GM18519 (cell line): Measurements from ENCODE around the gene HEATR9.
"Not testable (repeated sequence)": the region's sequence is repeated elsewhere in the genome, so short reads cannot be mapped to it uniquely, and the experiment has no call there.

ENCODE experiments used
- ATAC-seq: cut with Tn5 transposase; IDR thresholded peaks from one replicate; pipeline ENCODE4 v1.9.1; 2021; ENCODE audit warnings: mild to moderate bottlenecking, moderate library complexity; ENCODE audit not compliant: unreplicated experiment, low FRiP score

The HEATR9 gene, protein sequence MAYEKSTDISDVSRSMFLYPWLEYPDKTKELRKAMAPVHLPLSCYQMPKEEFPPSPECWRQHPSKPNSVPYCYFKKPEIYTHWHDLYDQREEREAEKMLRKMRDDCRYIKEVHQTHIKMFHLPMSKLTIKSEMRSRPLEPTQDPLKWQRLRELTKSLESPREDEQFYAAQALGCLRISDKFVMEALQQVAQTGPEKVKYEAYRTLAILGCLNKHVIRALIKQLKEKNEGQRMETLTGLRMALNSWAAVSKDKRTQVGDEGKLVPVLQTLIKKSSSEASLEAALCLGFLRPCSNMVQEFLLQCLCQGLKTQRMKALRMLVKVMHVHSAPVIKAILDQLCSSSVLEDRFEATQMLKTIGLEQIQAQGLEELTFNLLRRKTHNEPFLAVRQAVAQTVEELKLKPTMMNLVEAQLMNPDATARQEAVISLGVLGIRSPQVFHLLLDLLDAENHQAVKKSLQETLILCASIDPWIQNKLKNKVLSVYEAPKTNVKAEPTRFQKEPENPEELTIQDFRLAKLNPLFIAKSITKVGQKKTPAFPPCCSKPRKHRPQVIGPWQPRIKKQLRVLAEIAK

DNA sequence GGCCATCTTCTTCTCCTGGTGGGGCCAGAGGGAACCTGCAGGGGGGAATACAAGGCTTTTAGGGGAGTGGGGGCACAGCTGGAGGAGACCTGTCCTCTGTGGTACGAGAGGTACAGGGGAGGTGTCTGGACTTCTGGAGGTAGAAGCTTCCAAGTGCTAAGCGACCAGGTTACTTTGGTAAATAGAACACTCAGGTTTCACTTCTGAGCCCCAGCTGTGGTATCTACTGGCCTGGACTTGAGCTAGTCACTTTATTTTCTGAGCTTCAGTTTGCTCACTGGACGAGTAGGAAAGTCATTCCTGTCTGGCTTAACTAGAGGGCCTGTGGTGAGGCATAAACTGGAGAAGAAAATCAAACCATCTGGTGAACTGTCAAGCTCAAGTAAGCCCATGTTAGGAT lies at the start of gene HEATR9:
Gene HEATR9 (minus strand): TSS at position 155 of the 400 bp plus-strand sequence. CDS start 149 bp downstream, at position 6.
- no peak for ATAC-seq

DNA sequence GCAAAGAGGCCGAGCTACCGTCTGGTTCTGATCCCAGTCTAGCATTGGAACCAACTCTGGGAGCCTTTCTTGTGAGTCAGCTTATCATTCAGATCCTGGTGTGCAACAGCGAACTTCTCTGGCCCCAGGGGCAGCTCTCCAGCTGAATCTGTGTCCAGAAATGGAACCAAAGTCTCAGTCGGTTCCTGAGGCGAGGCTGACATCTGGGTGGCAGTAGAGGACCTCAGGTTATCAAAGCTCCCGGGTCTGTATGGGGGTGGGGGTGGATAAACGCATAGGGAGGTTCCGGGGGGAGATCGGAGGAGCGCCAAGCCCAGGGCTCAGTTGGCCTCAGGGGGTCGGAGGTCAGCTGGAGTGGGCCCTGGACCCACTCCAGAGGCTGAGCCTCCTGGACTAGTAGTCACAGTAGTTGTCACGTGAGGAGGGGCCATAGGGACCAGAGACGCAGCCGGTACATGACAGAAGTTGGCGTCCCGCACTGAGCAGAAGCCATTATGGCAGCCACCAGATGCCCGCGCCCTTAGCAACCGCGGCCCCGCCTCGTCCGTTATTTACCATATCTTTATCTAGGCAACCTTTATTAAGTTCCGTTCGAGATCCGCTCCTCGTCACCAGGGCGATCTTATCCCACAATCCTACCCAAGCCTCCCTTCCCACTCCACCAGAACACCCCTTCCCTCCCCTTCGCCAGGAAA lies 49.0 kb upstream of the HEATR9 start:
- ATAC-seq, result no peak

DNA sequence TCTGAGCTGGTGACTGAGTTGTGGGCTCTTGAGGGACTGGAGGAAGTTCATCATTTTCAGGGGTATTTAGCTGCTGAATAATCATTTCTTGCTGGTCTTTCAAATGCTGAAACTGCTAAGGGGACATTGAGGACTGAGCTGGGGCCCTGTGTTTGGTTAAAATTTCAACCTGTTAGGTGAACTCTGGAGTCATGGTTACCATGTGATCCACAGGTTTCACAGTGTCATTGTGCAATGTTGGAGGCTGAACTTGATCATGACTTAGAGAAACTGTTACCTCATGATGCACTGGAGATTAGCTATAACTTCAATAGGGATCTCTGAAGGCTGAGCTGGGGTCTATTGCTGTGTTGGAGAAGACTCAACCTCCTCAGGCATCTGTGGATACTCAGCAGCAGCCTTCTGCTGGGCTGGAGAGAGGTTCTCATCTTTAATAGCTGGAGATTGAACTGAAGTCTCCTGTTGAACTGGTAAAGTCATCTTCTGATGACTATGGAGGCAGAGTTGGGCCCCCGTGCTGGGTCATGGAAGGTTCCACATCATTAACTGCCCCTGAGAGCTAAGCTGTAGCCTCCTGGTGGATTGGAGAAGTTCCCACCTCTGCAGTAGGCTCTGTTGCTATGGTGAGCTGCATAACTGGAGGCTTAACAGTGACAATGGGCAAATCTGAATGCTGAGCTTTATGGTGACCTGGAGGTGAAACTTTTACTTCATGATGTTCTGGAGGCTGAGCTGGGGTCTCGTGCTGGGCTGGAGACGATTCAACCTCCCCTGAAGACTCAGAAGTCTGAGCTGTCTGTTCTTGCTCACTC lies 46.7 kb upstream of the HEATR9 start:
- ATAC-seq, result no peak

DNA sequence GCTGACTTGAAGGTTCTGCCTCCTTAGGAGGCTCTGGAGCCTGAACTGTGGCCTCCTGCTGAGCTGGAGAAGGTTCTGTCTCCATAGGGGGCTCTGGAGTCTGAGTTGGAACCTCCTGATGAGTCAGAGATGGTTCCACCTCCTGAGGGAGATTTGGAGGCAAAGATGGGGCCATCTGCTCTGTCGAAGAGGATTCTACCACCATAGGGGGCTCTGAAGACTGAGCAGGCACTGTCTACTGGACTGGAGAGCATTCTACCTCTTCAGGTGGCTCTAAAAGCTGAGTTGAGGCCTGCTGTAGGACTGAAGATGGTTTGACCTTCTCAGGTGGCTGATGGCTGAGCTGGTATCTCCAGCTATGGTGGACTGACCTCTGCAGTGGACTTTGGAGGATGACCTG lies 45.7 kb upstream of the HEATR9 start:
- no peak for ATAC-seq

DNA sequence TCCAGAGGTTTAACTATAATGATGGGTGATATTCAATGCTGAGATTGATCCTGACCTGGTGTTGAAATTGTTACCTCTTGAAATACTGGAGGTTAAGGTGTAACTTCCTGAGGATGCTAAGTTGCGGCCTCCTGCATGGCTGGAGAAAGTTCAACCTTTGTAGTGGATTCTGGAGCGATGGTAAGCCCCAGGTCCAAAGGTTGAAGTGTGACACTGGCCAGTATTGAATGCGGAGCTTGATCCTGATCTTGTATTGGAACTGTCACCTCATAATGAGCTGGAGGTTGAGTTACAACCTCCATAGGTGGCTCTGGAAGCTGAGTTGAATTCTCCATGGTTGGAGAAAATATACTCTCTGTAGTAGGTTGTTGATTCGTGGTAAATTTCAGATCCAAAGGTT lies 44.9 kb upstream of the HEATR9 start:
- ATAC-seq, result no peak

DNA sequence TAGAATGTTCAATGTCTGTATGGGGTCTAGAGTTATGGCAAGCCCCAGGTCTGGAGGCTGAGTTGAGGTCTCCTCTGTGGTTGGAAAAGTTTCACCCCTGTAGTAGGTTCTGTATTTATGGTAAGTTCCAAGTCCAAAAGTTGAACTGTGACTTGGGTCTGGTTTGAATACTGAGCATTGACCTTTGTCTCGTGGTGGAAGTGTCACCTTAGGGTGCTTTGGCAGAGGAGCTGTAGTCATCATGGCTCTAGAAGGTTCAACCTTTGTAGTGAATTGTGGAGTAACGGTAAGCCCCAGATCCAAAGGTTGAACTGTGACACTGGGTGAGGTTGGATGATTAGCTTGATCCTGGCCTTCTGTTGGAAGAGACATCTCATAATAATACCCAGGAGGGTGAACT lies 44.3 kb upstream of the HEATR9 start:
- ATAC-seq, result no peak

DNA sequence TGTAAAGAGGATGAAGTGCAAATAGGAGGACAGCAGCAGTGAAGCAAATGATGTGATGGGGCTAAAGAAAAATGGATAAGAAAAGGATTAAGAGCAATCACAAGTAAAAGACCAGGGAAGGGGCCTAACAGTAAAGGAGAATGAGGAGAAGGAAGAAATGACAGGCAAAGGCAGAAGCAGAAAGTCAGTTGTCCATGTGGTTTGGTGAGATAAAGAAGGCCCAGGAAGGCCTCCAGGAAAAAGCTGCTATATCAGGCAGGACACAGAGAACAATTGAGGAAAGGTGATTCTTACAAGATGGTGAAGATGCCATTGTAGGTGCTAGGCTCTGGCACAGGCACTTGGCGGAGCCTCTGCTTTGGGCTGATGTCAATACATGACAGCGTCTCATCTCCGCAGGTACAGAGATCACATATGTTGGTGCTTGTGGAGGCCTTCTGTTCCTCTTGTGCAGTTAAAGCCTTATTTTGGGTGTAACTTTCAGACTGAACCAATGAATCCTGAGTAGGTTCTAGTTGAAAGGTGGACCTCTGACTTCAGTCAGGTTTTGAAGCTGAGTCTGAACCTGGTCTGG lies 43.7 kb upstream of the HEATR9 start:
- ATAC-seq, result no peak

DNA sequence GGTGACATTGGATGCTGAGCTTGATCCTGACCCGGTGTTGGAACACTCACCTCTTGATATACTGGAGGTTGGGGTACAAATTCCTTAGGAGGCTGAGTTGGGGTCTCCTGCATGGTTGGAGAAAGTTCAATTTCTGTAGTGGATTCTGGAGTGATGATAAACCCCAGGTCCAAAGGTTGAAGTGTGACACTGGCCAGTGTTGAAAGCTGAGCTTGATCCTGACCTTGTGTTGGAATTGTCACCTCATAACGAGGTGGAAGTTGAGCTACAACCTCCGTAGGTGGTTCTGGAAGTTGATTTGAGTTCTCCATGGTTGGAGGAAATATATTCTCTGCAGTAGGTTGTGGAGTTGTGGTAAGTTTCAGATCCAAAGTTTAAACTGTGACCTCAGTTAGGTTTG lies 40.7 kb upstream of the HEATR9 start:
- ATAC-seq, result no peak

DNA sequence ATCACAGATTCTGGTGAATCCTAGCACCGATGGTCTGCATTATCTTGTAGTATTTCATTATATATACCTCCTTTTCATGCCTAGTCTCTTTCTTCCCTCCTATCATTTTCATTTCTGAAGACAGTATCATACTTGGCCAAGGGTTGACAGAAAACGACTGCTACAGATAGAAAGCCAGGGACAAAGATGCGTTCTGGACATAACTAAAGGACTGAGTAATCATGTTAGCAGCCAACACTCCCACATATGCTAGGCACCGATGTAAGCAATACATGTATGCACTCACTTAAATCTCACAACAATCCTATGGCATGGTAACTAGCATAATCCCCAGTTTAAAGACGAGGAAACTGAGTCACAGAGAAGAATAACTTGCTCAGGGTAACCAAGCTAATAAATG lies 39.0 kb upstream of the HEATR9 start:
- ATAC-seq, result no peak

DNA sequence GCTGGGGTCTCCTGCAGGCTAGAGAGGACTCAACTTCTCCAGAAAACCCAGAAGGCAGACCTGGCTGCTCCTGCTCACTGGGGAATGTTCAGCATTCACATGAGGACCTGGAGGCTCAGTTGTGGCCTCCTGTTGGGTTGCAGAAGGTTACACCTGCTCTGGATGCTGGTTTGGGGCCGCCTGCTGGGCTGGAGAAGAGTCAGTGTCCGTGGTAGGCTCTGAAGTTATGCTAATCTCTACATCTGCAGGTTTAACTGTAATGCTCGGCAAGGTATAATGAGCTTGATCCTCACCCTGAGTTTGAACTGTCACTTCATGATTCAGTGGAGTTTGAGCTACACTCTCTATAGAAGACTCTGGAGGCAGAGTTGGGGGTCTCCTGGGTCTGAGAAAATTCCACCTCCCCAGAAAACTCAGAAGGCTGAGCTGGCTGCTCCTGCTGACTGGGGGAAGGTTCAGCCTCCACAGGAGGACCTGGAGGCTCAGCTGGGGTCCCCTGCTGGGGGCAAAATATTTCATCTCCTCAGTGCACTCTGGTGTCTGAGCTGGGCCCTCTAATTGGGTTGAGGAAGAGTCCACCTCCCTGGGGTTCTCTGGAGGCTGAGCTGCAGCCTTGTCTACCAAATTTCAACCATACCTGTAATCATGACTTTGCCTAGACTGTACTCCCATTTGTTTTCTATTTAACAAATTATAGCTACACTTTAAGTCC lies 38.4 kb upstream of the HEATR9 start:
- ATAC-seq, result no peak

DNA sequence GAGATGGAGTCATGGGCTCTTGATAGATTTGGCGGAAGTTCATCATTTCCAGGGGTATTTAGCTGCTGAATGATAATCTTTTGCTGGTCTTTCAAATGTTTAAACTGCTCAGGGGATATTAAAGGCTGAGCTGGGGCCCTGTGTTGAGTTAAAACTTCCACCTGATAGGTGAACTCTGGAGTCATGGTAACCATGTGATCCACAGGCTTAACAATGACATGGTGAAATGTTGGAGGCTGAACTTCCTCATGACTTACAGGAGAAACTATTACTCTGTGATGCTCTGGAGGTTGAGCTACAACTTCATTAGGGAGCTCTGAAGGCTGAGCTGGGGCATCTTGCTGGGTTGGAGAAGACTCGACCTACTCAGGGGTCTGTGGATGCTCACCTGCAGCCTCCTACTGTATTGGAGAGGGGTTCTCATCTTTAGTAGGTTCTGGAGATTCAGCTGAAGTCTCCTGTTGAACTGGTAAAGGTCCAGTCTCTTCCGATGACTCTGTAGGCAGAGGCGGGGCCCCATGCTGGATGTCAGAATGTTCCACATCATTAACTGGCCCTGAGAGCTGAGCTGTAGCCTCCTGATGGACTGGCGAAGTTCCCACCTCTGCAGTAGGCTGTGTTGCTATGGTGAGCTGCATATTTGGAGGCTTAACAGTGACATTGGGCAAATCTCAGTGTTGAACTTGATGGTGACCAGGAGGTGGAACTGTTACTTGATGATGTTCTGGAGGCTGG lies 37.7 kb upstream of the HEATR9 start:
- no peak for ATAC-seq

DNA sequence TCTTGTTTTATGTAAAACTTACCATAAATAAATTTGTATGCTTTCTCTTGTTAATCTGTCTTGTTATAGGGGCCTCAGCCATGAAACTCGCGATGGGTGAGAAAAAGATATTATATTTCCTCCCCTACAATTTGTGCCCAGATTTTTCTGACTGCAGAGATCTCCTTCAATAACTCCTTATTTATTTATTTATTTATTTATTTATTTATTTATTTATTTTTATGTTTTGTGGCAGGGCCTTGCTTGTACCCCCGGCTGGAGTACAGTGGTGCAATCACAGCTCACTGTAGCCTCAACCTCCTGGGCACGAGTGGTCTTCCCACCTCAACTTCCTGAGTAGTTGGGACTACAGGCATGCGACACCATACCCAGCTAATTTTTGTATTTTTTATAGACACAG lies 34.8 kb upstream of the HEATR9 start:
- no peak for ATAC-seq

DNA sequence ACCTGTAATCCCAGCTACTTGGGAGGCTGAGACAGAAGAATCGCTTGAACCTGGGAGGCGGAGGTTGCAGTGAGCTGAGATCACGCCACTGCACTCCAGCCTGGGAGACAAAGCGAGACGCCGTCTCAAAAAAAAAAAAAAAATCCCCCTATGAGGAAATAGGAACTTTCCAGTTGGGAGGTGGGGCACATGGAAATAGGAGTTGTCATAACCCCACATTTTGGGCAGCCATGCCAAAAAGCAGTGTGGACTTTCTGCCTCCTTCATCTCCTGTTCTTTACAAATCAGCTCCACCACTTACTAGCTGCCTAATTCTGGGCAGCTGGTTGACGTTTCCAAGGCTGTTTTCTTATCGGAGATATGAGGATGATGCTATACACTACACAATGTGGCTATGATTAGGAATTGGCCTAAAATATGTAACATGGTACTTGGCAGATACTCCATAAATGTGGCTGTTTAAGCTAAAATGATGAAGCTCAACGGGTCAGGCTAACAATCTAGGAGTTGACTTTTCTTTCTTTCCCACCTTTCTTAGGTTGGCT lies 33.0 kb upstream of the HEATR9 start:
- no peak for ATAC-seq

DNA sequence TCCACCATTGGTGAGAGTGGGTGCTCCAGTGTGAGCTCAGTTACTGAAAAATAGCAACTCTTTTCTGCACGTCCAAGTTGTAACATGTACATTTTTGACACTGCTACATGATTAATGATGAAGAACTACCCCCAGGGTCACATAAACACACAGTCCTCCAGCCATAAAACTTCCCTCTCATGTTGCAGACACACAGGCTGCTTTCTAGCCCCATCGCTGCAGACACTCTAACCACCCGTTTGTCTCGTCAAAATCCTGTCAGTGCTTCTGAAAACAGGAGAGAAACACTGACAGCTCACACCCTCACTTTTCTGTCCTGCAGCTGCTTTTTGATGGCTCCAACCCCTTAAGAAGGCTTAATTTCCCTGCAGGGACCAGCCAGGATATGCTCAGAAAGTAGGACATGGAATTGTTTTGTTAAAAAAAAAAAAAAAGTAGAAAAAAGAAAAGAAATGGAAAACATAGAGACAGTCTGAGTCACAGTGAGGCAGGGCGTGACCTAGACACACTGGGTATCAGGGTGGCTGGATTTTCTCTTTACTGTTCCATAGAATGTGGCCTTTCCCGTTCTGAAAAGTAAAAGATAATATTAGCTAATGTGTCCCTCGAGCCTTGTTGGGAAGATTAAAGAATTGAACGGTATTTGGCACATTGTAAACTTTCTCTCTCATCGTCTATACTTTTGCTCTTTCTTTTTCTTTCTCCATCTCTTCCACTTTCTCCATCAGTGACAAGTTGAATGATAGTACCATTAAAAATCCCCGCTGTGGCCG lies 32.2 kb upstream of the HEATR9 start:
- no peak for ATAC-seq

DNA sequence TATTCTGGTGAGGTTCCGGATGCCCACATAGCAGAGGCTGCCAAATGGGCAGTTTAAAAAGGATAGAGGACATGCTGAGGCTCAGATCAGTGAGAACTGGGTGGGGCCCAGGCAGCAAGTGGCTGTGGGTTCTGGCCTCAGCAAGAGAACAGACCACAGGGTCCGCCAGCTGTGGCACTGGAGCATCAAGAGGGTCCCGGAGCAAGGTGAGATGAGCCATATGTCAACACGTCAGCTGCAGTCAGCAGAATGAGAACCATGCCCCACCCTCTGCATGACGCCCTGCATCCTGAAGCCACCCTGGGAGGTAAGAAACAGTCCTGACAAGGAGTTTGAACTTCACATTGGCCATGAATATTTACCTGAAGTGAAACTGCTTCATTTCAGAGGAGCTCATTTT lies 31.6 kb upstream of the HEATR9 start:
- no peak for ATAC-seq

DNA sequence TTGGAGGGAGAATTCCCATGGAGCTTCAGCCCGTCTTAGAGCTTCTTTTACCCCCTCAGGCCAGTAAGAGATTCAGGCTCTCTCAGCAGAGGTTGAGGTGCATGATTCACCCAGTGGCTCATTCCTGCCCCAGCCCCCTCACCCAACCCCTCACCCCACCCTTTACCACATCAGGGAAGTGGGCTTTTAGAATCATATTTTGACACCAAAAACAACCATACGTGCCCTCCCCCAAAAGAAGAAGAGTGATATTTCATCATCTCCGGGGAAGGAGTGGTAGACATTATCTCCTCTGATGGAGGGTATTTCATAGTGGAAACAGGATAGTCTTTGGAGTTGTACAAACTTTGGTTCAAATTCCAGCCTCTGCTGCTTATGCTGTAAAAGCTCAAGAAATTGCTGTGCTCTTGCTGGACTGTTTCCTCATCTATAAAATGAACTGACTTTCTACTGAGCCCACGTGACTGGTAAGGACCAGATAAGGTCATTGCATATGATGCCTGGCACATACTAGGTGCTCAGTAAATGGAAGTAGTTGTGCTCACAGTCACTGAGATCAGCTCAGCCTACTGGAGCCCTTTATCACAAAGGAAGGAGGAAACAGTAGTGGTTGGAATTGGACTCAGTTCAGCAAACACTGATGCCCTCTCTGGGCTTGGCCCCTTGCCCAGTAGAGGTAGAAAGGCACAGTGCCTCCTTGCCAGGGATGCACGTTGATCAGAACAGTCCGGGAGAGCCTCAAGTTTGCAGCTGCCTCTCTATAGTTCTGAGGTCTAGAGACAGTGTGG lies 29.8 kb upstream of the HEATR9 start:
- no peak for ATAC-seq

DNA sequence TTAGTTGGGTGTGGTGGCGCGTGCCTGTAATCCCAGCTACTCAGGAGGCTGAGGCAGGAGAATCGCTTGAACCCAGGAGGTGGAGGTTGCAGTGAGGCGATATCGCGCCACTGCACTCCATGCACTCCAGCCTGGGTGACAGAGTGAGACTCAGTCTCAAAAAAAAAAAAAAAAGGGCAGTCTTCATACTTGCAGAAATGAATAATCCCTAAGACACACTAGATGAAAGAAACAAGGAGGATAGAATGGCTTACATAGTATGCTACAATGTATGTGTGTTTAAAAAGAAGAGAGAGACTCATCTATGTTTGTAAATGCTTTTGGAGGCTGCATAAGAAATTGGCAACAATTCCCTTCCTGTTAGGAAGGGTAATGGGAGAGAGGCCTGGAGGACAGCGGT lies 29.1 kb upstream of the HEATR9 start:
- ATAC-seq, result not testable (repeated sequence)
